Adrenal gland (tissue), 12 donors: Measurements from ENCODE around the gene ARID5A. TPM values are rescaled to one million over a fixed set of nuclear protein-coding genes. Genes with fewer than 3 reads are reported as not detected.

Source experiments
- DNase-seq, 7 donors: peaks; one replicate each; pipeline ENCODE4 v3.0.0-alpha.2; 2019 to 2020
- H3K27ac ChIP-seq, 5 donors: fragments of 200-600 bp; sonication (generic) in 4 of 5; 1 replicate in 3 of 5; 2 replicates in 2 of 5; pipeline versions ENCODE4 v1.5.1 to v1.8.0; 2016 to 2020; ENCODE audit warnings: mild to moderate bottlenecking in 1 of 5
- H3K27me3 ChIP-seq: fragments of 200-600 bp; 2 replicates; pipeline ENCODE4 v1.8.0; 2021
- H3K36me3 ChIP-seq, 2 donors: fragments of 200-600 bp; replicated peaks in 1 of 2; 1 replicate in 1 of 2; 2 replicates in 1 of 2; pipeline versions ENCODE4 v1.5.1 to v1.8.0; 2018 to 2022
- H3K4me1 ChIP-seq, 2 donors: fragments of 200-600 bp; replicated peaks in 1 of 2; 1 replicate in 1 of 2; 2 replicates in 1 of 2; pipeline versions ENCODE4 v1.5.1 to v1.8.0; 2018 to 2021
- H3K4me3 ChIP-seq, 4 donors: fragments of 200-600 bp; sonication (generic) in 3 of 4; one replicate each; pipeline ENCODE4 v1.5.1; 2016 to 2018
- H3K9me3 ChIP-seq, 3 donors: fragments of 200-600 bp; sonication (generic) in 1 of 3; replicated peaks in 1 of 3; 1 replicate in 2 of 3; 2 replicates in 1 of 3; pipeline versions ENCODE4 v1.5.1 to v1.8.0; 2016 to 2021
- CTCF ChIP-seq, 6 experiments: fragments of 450-650 bp in 4 of 6; fragments of 200-600 bp in 2 of 6; sonication (generic) in 1 of 6; IDR thresholded peaks; 1 replicate in 5 of 6; 2 replicates in 1 of 6; pipeline versions ENCODE4 v1.5.1 to v1.8.0; 2016 to 2021; ENCODE audit warnings: antibody characterized with exemption in 6 of 6, mild to moderate bottlenecking in 2 of 6, moderate library complexity in 1 of 6
- POLR2A ChIP-seq, 2 donors: fragments of 450-650 bp; IDR thresholded peaks; one replicate each; pipeline ENCODE4 v1.6.1; 2017; ENCODE audit warnings: antibody characterized with exemption in 2 of 2, mild to moderate bottlenecking in 2 of 2, moderate library complexity in 1 of 2
- WGBS, 4 donors: extraction: QIAGEN DNeasy Blood & Tissue Kit in 2 of 4; methylation state at CpG; one replicate each; pipeline versions ENCODE4 v1.1.5 to v1.1.7; 2013 to 2017; 5-methylcytosine and 5-hydroxymethylcytosine counted together
- intact Hi-C, 2 donors: fragments of 100-400 bp; cut with DNase I; formaldehyde crosslinking; loops; one replicate each; pipeline versions ENCODE4 v1.14.1 to v1.15.0; 2022 to 2023
- polyA plus RNA-seq, 3 donors: library from polyadenylated mRNA; stranded (reverse); fragments of 200-250 nt in 2 of 3; fragments of 350-450 nt in 1 of 3; fragmentation: Illumina TruSeq in 1 of 3; extraction: RNeasy Lipid Tissue Mini Kit (QIAGEN cat#74804) in 1 of 3; gene quantifications; one replicate each; pipeline ENCODE4 v1.2.3, GENCODE V29; 2013 to 2014
- total RNA-seq, 9 donors: library from RNA; depleted of rRNA in 4 of 9; stranded (reverse); fragments of >200 nt in 4 of 9; fragments of 120-200 nt in 1 of 9; fragmentation: NEBNext Ultra II Directional in 1 of 9; extraction: Animal tissue kit (Norgen Biotek cat#: 25700) in 1 of 9; gene quantifications; one replicate each; pipeline versions ENCODE4 v1.1.0 to v1.2.4, GENCODE V29; 2013 to 2023
- donor health status: healthy with polysubstance abuse.
- donor health status: Bipolar disorder and iron deficiency.
- donor health status: DM: yes; HTN: yes; CAD: no.
- donor health status: DM: no; HTN: no; CAD: no.
- donor health status: DM: no; HTN: no; CAD: no.
- donor health status: DM: yes; HTN: yes; CAD: no.

ARID5A gene
- total and polyA plus RNA-seq, 12 donors: 0.94 to 39.6 (median 14.3) TPM

DNA sequence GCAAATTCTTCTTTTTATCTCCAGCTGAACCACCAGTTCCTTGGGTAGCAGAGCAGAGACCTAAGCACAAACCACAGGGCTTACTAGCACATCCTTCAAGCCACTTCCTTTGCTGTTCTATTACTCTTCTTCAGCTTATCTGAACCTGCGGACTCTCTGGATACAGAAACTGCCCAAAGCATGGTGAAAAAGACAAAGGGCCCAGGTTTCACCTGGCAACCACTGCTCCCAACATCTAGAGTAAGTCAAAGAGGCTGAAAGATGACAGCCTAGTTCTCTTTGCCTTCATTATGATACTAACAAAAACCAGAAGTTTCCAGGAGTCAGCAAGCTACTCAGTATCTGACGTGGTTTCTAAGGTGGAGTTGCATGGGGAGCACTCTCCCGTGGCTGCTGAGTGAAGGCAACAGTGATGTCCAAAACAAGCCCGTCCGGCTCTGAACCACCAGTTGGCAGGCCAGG lies 58.2 kb downstream of the ARID5A start:
- peaks cover 0 to 4% of the 10 kb centered on the region in 2 donors for H3K4me1 ChIP-seq
- DNase-seq: no peak
- 91 to 95% (median 91%) methylated on average over 5 of the region's 5 CpGs for WGBS, 4 donors
- H3K9me3 ChIP-seq: no peaks in the 10 kb centered on the region
- H3K27me3 ChIP-seq: no peaks in the 10 kb centered on the region
- no peak for TF ChIP-seq CTCF (IDR thresholded peaks at IDR 0.05)
- TF ChIP-seq POLR2A (IDR thresholded peaks at IDR 0.05): no peak
- H3K27ac ChIP-seq: no peak overlapping the region
- peaks cover 0 to 47% of the 10 kb centered on the region in 2 donors for H3K36me3 ChIP-seq
- H3K4me3 ChIP-seq: no peak overlapping the region
- intact Hi-C loops: no loop called here

DNA sequence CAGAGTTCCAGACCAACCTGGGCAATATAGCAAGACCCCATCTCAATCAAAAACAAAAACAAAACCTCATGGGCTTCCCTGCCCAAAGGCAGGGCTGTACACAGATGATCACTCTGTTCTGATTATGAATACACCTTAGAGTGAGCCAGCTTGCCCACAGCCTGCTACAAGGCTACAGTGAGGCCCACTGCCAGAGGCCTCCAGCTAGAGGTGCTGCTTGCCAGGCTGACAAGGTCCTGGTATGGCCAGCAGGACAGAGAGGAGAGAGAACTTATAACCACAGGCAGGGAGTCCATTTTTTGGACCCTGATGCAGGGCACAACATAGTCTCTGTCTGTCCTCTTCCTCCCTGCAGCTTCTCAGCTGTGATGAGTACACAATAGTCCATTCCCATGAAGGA lies 60.0 kb downstream of the ARID5A start:
- Histone ChIP-seq H3K36me3 (peaks cover 0 to 64% of the 10 kb centered on the region in 2 donors), H3K4me3 (no peak overlapping the region), H3K4me1 (peaks cover 0 to 4% of the 10 kb centered on the region in 2 donors), H3K27me3 (no peaks in the 10 kb centered on the region), H3K27ac (no peak overlapping the region), H3K9me3 (no peaks in the 10 kb centered on the region)
- peak in 2 of 7 donors; percentile 50 to 54 for DNase-seq
- intact Hi-C loops: no loop called here
- TF ChIP-seq POLR2A (IDR thresholded peaks at IDR 0.05) (no peak), CTCF (IDR thresholded peaks at IDR 0.05) (no peak)

- Histone ChIP-seq H3K4me1 (peaks cover 0 to 4% of the 10 kb centered on the region in 2 donors), H3K27me3 (no peaks in the 10 kb centered on the region), H3K4me3 (no peak overlapping the region), H3K27ac (no peak overlapping the region), H3K9me3 (no peaks in the 10 kb centered on the region), H3K36me3 (peaks cover 0 to 74% of the 10 kb centered on the region in 2 donors)
- DNase-seq: no peak
- intact Hi-C loops: no loop called here
- TF ChIP-seq CTCF (IDR thresholded peaks at IDR 0.05): no peak
- TF ChIP-seq POLR2A (IDR thresholded peaks at IDR 0.05): no peak
- WGBS, 4 donors: 75 to 89% (median 84%) methylated on average over 2 of the region's 2 CpGs
Measured at GRCh38 chr2:96599941-96600340, 63.4 kb downstream of the ARID5A start.

GRCh38 chr2:96601382-96602292 lies 65.1 kb downstream of the ARID5A start:
- Histone ChIP-seq H3K4me1 (peaks cover 0 to 3% of the 10 kb centered on the region in 2 donors), H3K27me3 (no peaks in the 10 kb centered on the region), H3K36me3 (peaks cover 0 to 76% of the 10 kb centered on the region in 2 donors), H3K9me3 (no peaks in the 10 kb centered on the region), H3K4me3 (no peak overlapping the region), H3K27ac (peak overlapping the region in 1 of 5 donors; percentile 14)
- WGBS, 4 donors: 77 to 91% (median 87%) methylated on average over 6 to 8 of the region's 8 CpGs
- intact Hi-C loops: no loop called here
- peak in 2 of 7 donors; percentile 18 to 45 for DNase-seq
- no peak for TF ChIP-seq CTCF (IDR thresholded peaks at IDR 0.05)
- no peak for TF ChIP-seq POLR2A (IDR thresholded peaks at IDR 0.05)

Other genes with a start within 250 kb of the ARID5A start
- 100 to 1,000 TPM in 2 of 9 donors, 10 to 100 TPM in 7; 50.4 to 114 (median 95.4) TPM for gene SNRNP200, start 231.2 kb upstream of the ARID5A start, total RNA-seq
- gene SNRNP200, start 231.2 kb upstream of the ARID5A start, polyA plus RNA-seq: 100 to 1,000 TPM in 2 of 3 donors, 10 to 100 TPM in 1; 80.9 to 117 (median 103) TPM
- 1 to 10 TPM in 5 of 9 donors, under 1 TPM in 3, not detected in 1; 0.32 to 3.8 (median 1.0) TPM for gene ITPRIPL1, start 211.4 kb upstream of the ARID5A start, total RNA-seq
- under 1 TPM; 0.33 to 0.40 (median 0.40) TPM for gene ITPRIPL1, start 211.4 kb upstream of the ARID5A start, polyA plus RNA-seq
- 1 to 10 TPM in 7 of 9 donors, under 1 TPM in 2; 0.60 to 8.4 (median 1.4) TPM for gene NCAPH, start 201.0 kb upstream of the ARID5A start, total RNA-seq
- 1 to 10 TPM in 1 of 3 donors, under 1 TPM in 2; 0.40 to 1.5 (median 0.51) TPM for gene NCAPH, start 201.0 kb upstream of the ARID5A start, polyA plus RNA-seq
- under 1 TPM in 2 of 9 donors, not detected in 7; 0.11 to 0.41 TPM for gene NEURL3, start 31.4 kb upstream of the ARID5A start, total RNA-seq
- gene NEURL3, start 31.4 kb upstream of the ARID5A start, polyA plus RNA-seq: under 1 TPM in 2 of 3 donors, not detected in 1; 0.03 to 0.24 TPM
- gene KANSL3, start 101.6 kb downstream of the ARID5A start, total RNA-seq: 10 to 100 TPM; 31.7 to 58.3 (median 42.1) TPM
- 10 to 100 TPM; 22.3 to 33.5 (median 26.2) TPM for gene KANSL3, start 101.6 kb downstream of the ARID5A start, polyA plus RNA-seq
- gene FER1L5, start 106.0 kb downstream of the ARID5A start, total RNA-seq: under 1 TPM in 8 of 9 donors, not detected in 1; 0.06 to 0.87 (median 0.17) TPM
- gene FER1L5, start 106.0 kb downstream of the ARID5A start, polyA plus RNA-seq: under 1 TPM; 0.02 to 0.32 (median 0.07) TPM
- gene LMAN2L, start 203.3 kb downstream of the ARID5A start, total RNA-seq: 10 to 100 TPM; 13.9 to 36.8 (median 15.6) TPM
- gene LMAN2L, start 203.3 kb downstream of the ARID5A start, polyA plus RNA-seq: 10 to 100 TPM; 12.3 to 19.1 (median 16.1) TPM
- 1 to 10 TPM; 3.1 to 7.7 (median 4.4) TPM for gene CNNM4, start 224.2 kb downstream of the ARID5A start, total RNA-seq
- 1 to 10 TPM; 2.2 to 4.9 (median 3.2) TPM for gene CNNM4, start 224.2 kb downstream of the ARID5A start, polyA plus RNA-seq